Measurements from ENCODE around the gene CSTPP1.

DNA sequence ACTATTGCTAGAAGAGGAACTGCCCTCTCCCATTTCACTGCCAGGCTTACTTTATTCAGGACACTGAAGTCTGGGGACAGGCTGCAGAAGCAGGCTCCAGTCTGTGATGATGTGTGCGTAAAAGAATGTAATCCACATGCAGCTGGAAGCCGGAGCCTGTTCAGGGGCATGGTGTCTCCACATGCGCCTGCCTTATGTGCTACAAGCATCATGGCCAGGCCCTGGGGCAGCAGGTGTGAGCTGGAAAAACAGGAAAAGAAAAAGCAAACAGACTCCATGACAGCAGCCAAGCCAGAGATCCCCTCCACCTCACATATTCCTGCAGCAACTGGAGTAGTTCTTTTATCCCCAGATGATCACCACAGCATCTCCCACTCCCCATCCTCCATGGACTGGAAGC lies 206.8 kb downstream of the CSTPP1 start:
- TF ChIP-seq POLR2A (IDR thresholded peaks at IDR 0.05), result no peak
- TF ChIP-seq, protein P1, sequence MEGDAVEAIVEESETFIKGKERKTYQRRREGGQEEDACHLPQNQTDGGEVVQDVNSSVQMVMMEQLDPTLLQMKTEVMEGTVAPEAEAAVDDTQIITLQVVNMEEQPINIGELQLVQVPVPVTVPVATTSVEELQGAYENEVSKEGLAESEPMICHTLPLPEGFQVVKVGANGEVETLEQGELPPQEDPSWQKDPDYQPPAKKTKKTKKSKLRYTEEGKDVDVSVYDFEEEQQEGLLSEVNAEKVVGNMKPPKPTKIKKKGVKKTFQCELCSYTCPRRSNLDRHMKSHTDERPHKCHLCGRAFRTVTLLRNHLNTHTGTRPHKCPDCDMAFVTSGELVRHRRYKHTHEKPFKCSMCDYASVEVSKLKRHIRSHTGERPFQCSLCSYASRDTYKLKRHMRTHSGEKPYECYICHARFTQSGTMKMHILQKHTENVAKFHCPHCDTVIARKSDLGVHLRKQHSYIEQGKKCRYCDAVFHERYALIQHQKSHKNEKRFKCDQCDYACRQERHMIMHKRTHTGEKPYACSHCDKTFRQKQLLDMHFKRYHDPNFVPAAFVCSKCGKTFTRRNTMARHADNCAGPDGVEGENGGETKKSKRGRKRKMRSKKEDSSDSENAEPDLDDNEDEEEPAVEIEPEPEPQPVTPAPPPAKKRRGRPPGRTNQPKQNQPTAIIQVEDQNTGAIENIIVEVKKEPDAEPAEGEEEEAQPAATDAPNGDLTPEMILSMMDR (IDR thresholded peaks at IDR 0.05), result no peak

Data from right lobe of liver (tissue), 4 donors.